Kidney (tissue), 14 donors: ENCODE data around the gene DISC1. TPM values are rescaled to one million over a fixed set of nuclear protein-coding genes. Genes with fewer than 3 reads are reported as not detected.

ENCODE experiments used
- DNase-seq, 5 donors: peaks; one replicate each; pipeline ENCODE4 v3.0.0-alpha.2; 2013 to 2020
- FAIRE-seq: peaks from 2 replicates; lab custom pipeline; 2012; peaks lifted over from hg19 to GRCh38; lab: Jason Lieb, UNC
- H3K27ac ChIP-seq, 2 donors: one replicate each; pipeline ENCODE4 v1.7.0; 2013; ENCODE audit warnings: low read depth in 2 of 2, low read length in 2 of 2, inconsistent platforms in 1 of 2
- H3K27me3 ChIP-seq: one replicate; pipeline ENCODE4 v1.7.1; 2013; ENCODE audit warnings: low read length, inconsistent platforms; ENCODE audit not compliant: control insufficient read depth, insufficient read depth
- H3K36me3 ChIP-seq, 3 donors: one replicate each; pipeline versions ENCODE4 v1.7.0 to v1.7.1; 2013; ENCODE audit warnings: low read length in 3 of 3, control low read depth in 1 of 3, inconsistent platforms in 1 of 3; ENCODE audit not compliant: insufficient read depth in 3 of 3, control insufficient read depth in 2 of 3
- H3K4me1 ChIP-seq, 3 donors: one replicate each; pipeline versions ENCODE4 v1.7.0 to v1.7.1; 2013; ENCODE audit warnings: low read length in 3 of 3, inconsistent platforms in 1 of 3, low read depth in 1 of 3; ENCODE audit not compliant: control insufficient read depth in 2 of 3, insufficient read depth in 2 of 3
- H3K4me3 ChIP-seq, 3 donors: one replicate each; pipeline versions ENCODE4 v1.7.0 to v1.8.1; 2013; ENCODE audit warnings: low read length in 3 of 3, control low read depth in 1 of 3, inconsistent platforms in 1 of 3
- H3K9ac ChIP-seq, 3 donors: one replicate each; pipeline versions ENCODE4 v1.7.0 to v1.7.1; 2013; ENCODE audit warnings: low read length in 3 of 3, control low read depth in 1 of 3, inconsistent platforms in 1 of 3
- H3K9me3 ChIP-seq, 3 donors: one replicate each; pipeline versions ENCODE4 v1.7.0 to v1.7.1; 2013; ENCODE audit warnings: low read length in 3 of 3, control low read depth in 1 of 3, inconsistent platforms in 1 of 3; ENCODE audit not compliant: control insufficient read depth in 2 of 3, insufficient read depth in 1 of 3
- intact Hi-C: fragments of 100-400 bp; cut with DNase I; formaldehyde crosslinking; loops from one replicate; pipeline ENCODE4 v1.11.1; 2022
- polyA plus RNA-seq: library from polyadenylated mRNA; stranded (reverse); fragments of 350-450 nt; fragmentation: Illumina TruSeq; extraction: RNeasy Lipid Tissue Mini Kit (QIAGEN cat#74804); gene quantifications from one replicate; pipeline ENCODE4 v1.2.3, GENCODE V29; 2014; ENCODE audit warnings: low read depth, low replicate concordance; ENCODE audit not compliant: insufficient read depth
- total RNA-seq: library from RNA; stranded (reverse); fragmentation: NEBNext Ultra II Directional; extraction: Animal tissue kit (Norgen Biotek cat#: 25700); gene quantifications from one replicate; pipeline ENCODE4 v1.2.1, GENCODE V29; 2021
- TF ChIP-seq, protein P1 (sequence below): IDR thresholded peaks from 3 replicates; pipeline ENCODE4 v1.5.1; 2012; ENCODE audit warnings: mild to moderate bottlenecking, moderate library complexity, borderline replicate concordance; ENCODE audit not compliant: insufficient read depth; ENCODE audit errors: extremely low read depth
- donor health status: control.
- donor health status: control.
- donor health status: control.
- donor health status: control.
- donor health status: control.
- donor health status: DM: yes; HTN: yes; CAD: no.
- donor health status: Normal renal cell carcinoma (clear cell type).

Gene DISC1
- total and polyA plus RNA-seq, 2 donors from 2014 or later = 0.80 to 15.9 TPM

GRCh38 chr1:231839999-231840398 is 213.4 kb downstream of the DISC1 start:
- no peak for DNase-seq
- H3K9me3 ChIP-seq = no peaks in the 10 kb centered on the region
- H3K4me3 ChIP-seq = no peak overlapping the region
- peaks cover 0 to 12% (median 8%) of the 10 kb centered on the region in 3 donors for H3K4me1 ChIP-seq
- H3K9ac ChIP-seq = no peak overlapping the region
- FAIRE-seq = no peak
- no peaks in the 10 kb centered on the region for H3K27me3 ChIP-seq
- H3K36me3 ChIP-seq = no peaks in the 10 kb centered on the region
- intact Hi-C loops = no loop called here
- TF ChIP-seq, protein P1, sequence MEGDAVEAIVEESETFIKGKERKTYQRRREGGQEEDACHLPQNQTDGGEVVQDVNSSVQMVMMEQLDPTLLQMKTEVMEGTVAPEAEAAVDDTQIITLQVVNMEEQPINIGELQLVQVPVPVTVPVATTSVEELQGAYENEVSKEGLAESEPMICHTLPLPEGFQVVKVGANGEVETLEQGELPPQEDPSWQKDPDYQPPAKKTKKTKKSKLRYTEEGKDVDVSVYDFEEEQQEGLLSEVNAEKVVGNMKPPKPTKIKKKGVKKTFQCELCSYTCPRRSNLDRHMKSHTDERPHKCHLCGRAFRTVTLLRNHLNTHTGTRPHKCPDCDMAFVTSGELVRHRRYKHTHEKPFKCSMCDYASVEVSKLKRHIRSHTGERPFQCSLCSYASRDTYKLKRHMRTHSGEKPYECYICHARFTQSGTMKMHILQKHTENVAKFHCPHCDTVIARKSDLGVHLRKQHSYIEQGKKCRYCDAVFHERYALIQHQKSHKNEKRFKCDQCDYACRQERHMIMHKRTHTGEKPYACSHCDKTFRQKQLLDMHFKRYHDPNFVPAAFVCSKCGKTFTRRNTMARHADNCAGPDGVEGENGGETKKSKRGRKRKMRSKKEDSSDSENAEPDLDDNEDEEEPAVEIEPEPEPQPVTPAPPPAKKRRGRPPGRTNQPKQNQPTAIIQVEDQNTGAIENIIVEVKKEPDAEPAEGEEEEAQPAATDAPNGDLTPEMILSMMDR = no peak
- no peak overlapping the region for H3K27ac ChIP-seq

DNA sequence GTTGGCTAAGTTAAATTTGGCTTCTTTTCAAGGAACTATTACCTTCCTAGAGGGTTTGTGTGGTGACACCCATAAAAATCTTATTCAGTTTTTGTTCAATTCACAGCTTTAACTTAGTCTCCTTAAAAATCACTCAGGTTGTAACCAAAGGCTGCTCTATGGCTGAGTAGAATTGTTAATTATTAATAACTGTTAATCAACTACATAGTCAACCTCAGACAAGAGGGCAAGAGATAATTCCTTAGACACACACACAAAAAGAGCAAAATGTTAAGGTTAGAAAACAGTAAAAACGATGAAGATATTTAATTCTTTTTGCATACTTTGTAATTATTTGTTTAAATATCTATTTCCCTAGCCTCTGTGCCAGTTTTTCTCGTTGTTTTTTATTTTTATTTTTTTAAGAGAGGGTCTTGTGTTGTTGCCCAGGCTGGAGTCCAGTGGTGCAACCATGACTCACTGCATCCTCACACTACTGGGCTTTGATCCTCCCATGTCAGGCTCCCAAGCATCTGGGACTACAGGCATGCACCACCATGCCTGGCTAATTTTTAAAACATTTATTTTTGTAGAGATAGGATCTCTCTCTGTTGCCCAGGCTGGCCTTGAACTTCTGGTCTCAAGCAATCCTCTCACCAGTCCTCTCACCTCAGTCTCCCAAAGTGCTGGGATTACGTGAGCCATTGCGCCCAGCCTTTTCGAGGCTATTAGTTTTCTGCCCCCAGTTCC is 215.2 kb downstream of the DISC1 start:
- FAIRE-seq = peak; percentile 79
- H3K36me3 ChIP-seq = no peaks in the 10 kb centered on the region

GRCh38 chr1:231842441-231842840 is 215.9 kb downstream of the DISC1 start:
- Histone ChIP-seq H3K27ac (no peak overlapping the region), H3K4me1 (peaks cover 0 to 12% (median 10%) of the 10 kb centered on the region in 3 donors), H3K27me3 (no peaks in the 10 kb centered on the region), H3K36me3 (no peaks in the 10 kb centered on the region), H3K4me3 (no peak overlapping the region), H3K9ac (no peak overlapping the region), H3K9me3 (no peaks in the 10 kb centered on the region)
- intact Hi-C loops = no loop called here
- TF ChIP-seq, protein P1 = no peak
- FAIRE-seq = no peak
- no peak for DNase-seq

More for the DNA sequence above, 215.2 kb downstream of the DISC1 start:
- DNase-seq = peak in 2 of 5 donors; percentile 43 to 44
- no peak overlapping the region for H3K9ac ChIP-seq
- H3K4me3 ChIP-seq = no peak overlapping the region
- H3K27ac ChIP-seq = no peak overlapping the region
- peaks cover 0 to 12% (median 10%) of the 10 kb centered on the region in 3 donors for H3K4me1 ChIP-seq
- no peaks in the 10 kb centered on the region for H3K27me3 ChIP-seq
- no peaks in the 10 kb centered on the region for H3K9me3 ChIP-seq
- TF ChIP-seq, protein P1 = no peak
- intact Hi-C loops = no loop called here
